ENCODE measurements around the gene FBLN5.
"Not testable (repeated sequence)": the region's sequence is repeated elsewhere in the genome, so short reads cannot be mapped to it uniquely, and the experiment has no call there.

FBLN5 gene

DNA sequence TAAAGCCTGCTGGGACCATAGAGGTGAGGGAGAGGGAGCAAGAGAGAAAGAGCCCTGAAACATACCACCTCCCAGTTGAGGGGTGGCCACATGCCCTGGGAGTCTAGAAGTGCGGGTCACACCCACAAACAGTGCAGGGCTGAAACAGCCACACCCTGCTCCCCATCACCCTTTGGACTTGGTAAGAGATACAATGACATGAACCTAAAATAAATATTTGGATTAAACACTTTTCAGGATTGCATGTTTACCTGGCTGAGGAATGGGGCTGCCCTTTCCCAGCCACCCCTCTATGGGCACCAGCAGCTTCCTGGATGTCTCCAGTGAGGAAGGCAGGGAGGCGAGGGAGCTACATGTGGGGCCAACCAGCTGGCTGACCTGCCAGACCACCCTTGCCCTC lies 41.1 kb downstream of the FBLN5 start:
- DNase-seq (ENCODE audit: low read depth) = no peak

DNA sequence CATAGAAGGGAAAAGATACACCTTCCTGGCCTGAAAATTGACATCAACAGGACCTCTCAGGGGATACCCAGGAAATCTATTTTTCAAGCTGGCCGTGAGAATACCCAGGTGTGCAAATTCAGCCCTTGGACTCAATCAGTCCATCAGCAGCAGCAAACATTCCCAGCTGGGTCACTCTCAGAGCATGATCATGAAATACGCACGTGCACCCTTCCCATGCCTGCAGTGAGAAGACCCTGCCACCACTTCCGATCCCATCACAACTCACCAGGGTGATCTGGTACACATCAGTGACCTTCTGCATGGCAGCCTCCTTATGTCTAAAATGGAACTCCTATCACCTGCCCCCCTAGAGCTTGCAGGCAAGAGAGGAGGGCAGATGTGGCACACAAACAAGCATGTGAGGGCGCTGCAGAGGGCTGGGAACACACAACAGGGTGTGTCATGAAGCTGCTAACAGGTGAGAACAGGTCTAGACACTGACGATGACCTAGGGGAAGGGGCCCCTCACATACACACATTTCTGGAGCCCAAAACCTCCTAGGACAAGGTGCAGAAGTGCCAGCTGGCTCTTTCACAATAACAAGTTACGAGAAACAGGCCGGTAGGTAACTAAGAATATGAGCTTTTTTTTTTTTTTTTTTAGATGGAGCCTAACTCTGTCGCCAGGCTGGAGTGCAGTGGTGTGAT lies 42.4 kb downstream of the FBLN5 start:
- DNase-seq (ENCODE audit: low read depth) = no peak

DNA sequence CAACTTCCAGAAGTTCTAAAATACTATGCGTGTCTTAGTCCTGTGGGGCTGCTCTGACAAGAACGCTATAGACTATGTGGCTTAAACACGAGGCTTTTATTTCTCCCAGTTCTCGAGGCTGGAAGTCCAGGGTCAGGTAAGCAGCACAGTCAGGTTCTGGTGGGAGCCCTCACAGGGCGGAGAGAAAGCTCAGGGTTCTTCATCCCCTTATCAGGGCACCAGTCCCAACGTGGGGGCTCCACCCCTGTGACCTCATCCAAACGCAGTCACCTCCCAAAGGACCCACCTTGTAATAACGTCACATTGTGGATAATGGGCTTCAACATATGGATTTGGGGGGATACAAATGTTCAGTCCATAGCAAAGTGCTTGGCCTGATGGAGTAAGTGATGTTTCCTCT lies 43.0 kb downstream of the FBLN5 start:
- DNase-seq (ENCODE audit: low read depth) = no peak

DNA sequence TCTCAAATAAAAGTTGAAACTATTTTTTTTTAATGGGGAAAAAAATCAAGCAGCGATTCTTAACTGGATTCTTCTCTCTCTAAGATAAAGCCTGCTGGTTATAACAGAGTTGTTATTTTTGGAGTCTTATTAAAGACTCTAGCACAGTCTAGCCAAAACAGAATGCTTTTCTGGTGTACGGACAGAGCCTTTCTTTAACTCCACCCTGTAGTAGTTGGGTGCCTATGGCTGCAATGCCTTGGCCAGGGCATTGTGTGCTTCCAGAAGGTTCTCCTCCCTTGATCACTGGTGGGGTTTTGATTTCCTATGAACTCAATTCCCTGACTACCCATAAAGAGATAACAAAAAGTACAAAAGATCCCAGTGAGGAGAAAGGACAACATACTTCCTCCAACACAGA lies 44.4 kb downstream of the FBLN5 start:
- DNase-seq (ENCODE audit: low read depth) = no peak

DNA sequence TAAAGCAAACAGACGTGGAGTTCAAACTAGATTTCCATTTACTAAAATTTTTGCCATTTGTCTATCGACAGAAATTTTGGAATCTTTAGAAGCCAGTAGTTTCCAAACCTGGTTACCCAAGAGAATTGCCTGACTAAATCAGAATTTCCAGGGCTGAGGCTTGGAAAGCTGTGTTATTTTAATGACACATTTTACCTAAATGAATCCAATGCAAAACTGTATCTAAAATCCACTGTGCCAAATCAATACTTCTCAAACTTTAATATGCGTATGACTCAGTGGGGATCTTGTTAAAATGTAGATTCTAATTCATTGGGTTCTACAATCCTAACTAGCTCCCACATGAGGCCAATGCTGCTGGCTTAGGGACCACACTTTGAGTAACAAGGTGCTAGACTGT lies 45.2 kb downstream of the FBLN5 start:
- no peak for DNase-seq (ENCODE audit: low read depth)

DNA sequence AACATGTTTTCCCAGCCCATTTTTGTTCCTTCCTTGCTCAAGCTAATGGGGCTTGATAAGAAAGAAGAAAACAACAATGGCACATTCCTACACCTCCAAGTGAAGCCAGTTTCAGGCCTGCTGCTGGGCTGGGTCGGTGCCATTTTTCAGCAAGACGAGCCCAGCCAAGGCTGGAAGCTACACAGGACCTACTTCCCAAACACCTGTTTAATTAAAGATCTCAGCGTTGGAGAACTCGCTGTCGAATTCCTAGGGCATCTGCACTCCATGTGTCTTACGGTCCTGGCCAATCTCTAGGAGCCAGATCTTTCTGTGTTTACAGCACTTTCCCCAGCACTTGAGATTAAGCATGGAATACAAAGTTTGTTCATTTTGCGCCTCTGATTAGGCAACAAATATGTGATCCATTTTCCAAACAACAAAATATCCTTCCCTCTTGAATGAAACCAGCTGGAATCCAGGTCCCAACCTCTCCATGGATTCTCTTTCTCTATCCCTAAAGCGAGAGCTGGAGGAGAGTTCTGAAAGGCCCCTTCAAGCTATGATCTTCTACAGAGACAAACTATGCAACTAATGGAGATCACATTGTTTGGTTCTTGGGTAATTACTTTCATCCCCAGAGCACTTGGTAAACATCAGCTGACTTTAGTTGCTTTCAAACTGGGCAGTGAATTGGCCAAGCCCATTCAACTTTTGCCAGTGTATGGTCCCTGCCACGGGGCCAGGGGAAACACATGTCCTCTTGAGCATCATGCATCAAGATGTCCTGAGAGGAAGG lies 45.9 kb downstream of the FBLN5 start:
- no peak for DNase-seq (ENCODE audit: low read depth)

DNA sequence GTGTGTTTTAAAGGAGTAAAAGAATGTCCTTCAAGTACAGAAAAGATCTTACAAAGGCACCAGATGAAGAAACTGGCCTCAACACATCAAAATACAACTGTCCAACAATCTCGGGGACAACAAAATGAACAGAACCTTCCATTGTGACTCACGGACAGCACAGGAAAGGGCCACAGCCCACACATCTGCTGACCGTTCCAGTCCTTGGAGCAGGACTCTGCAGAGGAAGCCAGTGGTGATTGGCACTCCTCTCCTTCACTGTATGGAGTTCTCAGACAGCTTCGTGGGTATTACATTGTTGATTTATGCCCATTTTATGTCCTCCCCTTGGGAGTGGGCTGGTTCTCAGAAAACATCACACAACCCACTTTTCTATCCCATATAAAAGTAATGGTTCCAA lies 47.7 kb downstream of the FBLN5 start:
- no peak for DNase-seq (ENCODE audit: low read depth)

DNA sequence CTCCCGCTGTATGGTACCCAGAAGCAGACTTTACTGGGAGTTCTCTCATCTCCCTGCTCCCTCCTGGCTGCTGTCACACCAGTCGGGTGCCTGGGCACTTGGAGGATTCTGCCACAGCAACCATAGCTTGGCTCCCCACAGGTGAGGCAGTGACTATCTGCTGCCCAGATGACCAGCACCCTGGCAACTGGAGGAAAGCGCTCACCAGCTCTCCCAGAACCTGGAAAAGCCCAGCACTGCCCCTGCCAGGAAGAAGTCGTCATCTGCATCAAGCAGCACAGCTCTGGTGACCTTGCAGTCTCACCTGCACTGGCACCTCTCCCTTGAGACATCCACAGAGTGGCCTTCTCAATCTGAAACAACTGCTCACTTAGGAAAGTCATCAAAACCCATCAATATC lies 48.3 kb downstream of the FBLN5 start:
- no peak for DNase-seq (ENCODE audit: low read depth)

DNA sequence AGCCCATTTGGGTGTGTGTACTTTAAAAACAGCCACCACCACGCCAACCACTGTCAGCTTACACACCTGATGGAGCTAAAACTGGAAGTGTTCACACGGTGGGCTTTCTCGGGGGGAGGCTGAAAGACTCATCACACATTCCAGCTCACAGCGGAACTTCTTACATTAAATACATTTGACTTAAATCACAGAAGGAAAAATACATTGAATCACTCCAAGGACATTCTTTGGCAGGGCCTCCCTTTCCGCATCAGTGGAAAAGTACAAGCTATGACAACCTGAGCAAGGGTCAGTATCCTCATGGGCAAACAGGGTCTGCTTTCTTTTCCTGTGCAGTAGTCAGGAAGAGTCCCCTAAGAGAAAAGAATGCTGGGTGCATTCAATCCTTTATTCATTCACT lies 49.1 kb downstream of the FBLN5 start:
- DNase-seq (ENCODE audit: low read depth) = no peak

DNA sequence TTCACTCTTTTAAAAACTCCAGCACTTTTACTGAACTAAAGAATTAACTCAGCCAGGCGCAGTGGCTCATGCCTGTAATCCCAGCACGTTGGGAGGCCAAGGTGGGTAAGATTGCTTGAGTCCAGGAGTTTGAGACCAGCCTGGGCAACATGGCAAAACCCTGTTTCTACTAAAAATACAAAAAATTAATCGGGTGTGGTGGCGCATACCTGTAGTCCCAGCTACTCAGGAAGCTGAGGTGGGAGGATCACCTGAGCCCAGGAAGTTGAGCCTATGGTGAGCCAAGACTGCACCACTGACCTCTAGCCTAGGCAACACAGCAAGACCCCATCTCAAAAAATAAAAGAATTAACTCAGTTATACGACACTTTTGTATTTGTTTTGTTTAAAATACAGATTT lies 49.8 kb downstream of the FBLN5 start:
- not testable (repeated sequence) for DNase-seq (ENCODE audit: low read depth)

DNA sequence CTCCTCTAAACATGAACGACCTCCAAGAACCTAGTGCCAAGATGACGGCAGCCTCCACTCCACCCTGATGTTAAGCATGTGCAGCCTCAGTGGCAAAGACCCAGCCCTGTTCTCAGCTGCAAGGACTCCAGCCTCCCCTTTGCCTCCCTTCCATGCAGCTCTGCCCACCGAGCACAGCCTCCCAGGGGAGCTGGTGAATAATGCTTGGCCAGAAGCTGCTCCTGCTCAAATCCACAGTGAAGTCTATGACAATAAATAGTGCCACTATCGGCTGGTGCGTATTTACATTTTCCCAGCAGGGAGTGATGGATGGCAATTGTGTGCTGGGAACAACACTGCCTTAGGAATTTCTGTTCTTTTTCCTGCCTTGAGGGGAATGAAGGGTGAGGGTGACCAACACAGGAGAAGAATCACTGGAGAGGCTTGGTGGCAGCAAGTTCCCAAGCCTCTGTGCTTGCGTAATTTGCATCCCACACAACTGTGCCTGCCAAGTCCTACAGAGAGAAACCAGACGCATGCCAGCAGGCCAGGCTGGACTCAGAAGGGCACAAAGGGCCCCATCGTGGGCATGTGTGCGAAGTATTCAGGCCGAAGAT lies 50.3 kb downstream of the FBLN5 start:
- DNase-seq (ENCODE audit: low read depth) = no peak

DNA sequence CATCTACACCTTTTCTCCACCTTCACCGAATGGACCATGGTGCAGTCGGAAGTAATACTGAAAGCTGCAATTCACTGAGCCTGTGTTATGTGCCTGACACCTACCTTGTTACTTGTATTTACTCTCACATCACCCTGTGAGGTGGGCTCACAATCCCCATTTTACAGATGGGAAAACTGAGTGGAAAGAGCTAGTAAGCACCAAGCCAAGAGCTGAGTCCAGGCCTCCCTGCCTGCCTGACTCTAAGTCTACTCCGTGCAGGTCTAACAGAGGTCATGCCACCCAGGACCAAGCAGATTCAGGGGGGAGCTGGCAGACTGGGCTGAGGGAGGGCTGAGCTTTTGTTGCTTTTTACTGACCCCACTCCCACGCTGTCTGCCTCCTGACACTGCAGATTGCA lies 51.1 kb downstream of the FBLN5 start:
- no peak for DNase-seq (ENCODE audit: low read depth)

DNA sequence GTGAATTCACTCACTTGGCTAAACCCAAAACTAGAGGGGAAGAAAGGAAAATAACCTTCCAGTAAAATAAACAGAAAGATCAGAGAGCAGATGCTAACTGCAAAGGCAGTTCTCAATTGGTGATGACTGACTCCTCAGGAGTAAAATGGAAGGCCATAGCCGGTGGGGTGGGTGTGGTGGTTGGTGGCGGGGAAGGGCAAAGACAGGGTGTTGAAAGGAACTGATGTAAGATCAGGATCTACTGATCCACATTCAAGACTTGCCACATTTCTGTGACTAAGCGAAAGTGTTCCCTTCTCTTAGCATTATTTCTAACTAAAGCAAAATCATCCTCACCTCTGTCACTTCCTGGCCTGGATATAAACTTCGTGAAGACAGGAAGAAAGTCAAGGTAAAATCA lies 53.8 kb downstream of the FBLN5 start:
- DNase-seq (ENCODE audit: low read depth) = no peak

DNA sequence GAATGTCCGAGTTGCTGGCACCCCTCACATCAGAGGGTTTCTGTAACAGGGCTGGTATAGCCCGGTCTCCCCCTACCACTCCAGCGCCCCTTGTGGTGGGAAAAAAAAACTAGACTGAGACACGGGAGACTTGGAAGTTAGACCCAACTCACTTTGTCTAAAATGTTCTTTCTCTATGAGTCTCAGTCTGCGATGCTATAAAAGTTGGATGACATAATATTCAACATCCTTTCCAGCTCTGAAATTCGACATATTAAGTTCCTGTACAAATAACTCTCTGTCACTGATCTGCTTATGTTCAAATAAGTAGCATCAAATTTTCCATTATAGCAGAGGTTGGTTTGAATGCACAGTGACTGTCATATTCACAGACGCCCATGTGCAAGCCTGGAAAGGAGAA lies 54.5 kb downstream of the FBLN5 start:
- no peak for DNase-seq (ENCODE audit: low read depth)

DNA sequence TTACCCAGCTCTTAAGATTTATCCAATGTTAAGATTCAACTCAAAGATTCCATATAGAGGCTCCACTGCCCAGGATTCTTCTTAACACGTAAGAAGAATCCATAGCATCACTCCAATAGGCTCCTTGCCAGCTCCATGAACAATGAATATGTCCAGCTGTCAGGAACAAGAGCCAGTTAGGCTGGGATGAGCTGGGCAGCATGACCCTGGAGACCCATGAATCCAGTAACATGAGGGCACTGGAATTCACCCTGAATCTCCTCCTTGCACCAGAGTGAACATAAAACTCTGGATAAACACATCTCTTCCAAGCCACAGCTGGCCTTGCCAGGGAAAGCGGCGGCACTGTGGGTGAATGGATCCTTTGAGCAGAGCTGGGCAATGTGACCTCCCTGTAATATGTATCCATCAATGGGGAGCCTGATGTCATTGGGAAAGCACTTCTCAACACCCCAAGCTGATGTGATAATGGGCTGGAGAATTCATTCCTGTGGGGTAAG lies 55.7 kb downstream of the FBLN5 start:
- no peak for DNase-seq (ENCODE audit: low read depth)

DNA sequence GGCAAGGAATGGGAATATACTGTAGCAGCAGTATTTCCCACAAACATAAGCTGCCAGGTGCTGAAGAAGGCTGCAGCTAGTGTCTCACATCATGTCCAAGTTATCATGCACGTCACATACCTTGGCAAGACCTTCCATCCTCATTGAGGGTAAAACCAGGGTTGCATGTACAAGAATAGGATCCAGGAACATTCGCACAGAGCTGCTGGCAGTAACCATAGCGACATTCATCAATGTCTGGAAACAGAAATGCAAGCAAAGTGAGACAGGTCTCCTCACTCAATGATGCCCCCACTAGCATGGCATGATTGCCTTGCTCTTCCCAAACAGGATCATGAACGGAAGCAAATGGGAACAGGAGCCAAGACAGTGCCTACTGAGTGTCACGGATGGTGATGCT lies 56.4 kb downstream of the FBLN5 start:
- no peak for DNase-seq (ENCODE audit: low read depth)

DNA sequence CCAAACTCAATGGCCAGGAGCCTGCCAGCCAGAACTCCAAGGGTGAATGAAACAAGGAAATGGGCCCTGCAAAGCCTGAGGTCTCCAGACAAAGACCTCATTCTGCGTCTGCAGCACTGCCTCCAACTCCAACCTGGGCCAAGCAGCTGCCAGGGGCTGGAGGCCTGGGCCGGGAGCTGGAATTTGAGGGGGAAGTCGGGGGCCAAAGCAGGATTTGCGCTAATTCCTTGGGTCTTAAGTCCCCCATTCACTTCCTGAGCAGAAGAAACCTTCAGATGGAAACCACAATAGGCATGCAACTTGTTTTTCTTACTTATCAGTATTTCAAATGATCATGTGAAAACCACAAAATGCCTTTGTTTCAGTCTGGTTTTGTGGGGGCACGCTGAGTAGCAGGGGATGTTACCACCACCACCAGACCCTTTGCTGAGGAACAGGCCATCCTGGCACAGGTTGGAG lies 57.2 kb downstream of the FBLN5 start:
- DNase-seq (ENCODE audit: low read depth) = no peak

DNA sequence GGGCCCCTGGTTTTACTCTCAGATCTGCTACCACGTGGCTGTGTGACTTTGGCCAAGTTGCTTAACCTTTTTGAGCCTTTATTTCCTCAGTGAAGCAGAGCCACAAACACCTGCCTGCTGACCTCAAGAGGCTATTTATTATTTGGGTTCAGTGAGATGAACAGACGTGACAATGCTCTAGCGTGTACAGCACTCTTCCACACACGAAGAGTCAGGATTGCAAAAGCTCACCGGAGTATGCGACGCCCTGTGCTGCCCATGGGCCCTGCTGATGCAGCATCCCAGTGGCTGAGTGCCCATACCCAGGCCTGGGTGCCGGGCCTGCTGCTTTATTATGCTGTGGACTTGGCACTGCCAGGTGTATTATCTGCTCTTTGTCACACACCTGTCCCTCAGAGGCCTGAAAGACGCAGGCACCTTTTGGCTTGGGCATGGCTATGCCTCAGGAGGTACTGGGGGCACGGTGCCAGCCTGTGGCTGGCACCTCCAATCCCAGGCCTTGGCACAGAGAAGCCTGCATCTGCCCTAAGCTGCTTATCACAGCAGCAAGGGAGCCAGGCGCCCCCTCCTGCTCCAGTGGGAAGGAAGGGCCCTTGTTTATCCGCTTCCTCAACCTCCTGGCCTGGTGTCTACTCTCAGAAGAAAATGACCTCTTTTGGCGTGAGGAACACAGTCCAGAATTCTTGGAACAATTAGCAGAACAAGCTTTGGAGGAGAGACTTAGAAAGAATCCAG lies 57.9 kb downstream of the FBLN5 start:
- no peak for DNase-seq (ENCODE audit: low read depth)

DNA sequence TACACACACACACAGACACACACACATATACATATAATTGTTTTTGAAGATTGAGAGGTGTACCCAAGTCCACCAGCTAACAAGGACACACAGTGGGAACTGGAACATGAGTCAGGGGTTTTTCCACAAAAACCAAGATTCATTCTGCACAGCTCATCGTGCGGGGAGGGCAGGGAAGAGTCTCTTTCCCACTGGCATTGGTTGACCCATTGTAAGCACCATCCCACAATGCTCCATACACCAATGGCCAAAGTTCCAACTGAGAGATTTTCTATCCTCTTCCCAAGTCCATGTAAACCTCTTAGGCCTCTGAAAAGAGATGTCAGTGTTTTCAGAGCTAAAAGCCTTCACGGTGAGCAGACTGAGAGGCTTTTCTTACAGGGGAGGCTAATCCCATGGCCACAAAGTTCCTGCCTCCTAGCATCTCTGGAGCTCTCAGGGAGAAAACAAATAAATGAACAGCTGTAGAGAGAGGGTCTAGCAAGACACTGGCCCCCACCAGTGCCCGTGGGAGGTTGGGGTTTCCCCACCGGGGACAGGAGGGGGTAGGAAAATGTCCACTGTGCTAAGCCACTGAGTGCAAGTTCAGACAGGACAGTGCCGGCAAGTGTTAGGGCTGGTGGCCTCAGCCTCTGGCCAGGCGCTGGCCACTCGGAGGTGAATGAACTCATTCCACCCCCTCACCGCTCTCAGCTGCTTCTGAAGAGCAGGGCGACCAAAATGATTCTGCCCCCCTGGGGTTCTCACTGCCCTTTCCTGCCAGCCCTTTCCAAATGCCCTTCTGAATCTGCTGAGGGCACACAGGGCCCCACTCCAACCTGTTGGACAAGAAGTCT lies 58.6 kb downstream of the FBLN5 start:
- no peak for DNase-seq (ENCODE audit: low read depth)

DNA sequence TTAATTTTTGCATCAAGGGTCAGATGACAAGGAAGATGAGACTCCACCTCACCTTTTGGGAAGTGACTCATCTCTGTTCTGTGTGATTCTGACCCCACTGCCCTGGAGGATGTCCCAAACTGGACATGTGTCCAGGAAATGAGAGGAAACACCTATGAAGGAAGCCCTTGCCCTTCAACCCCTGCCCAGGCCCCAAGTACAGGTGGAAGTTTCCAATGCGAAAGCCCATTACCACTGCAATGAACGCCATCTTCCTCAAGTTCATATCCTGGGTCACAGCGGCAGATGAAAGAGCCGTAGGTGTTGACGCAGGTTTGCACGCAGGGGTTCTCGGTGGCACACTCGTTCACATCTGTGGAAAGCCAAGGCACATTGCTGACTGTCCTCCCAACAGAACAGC lies 60.5 kb downstream of the FBLN5 start:
- no peak for DNase-seq (ENCODE audit: low read depth)

DNA sequence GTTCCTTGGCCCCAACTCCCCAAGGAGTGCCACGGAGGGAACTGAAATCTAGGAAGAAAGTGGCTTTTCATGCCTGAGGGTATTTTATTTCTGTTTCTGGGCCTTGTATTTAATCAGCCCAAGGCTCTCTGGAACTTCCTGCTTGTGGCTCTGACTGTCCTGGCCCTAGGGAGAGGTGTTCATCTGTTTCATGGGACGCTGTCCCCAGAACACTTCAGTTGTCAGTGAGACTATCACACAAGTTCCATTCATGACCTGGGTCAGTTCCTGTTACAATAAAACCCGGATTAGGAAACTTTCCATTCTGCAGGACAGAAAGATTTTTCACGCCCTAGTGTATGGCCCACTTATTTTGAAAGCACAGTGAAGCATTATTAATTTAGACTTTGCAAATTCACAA lies 61.7 kb downstream of the FBLN5 start:
- no peak for DNase-seq (ENCODE audit: low read depth)
